H1 (cell line): ENCODE measurements around the gene DUSP11. TPM values are rescaled to one million over a fixed set of nuclear protein-coding genes. Genes with fewer than 3 reads are reported as not detected.

Source experiments
- CTCF ChIA-PET: fragments of 300-600 bp; sonication (Branson Sonifier 250); formaldehyde crosslinking; loops from one replicate; lab custom pipeline; 2021; ENCODE audit not compliant: partially characterized antibody; lab: Charles Lee
- POLR2A ChIA-PET: fragments of 300-600 bp; sonication (Branson Sonifier 250); formaldehyde crosslinking; loops from one replicate; lab custom pipeline; 2021; ENCODE audit warnings: inconsistent platforms; ENCODE audit not compliant: partially characterized antibody; lab: Charles Lee
- DNase-seq, 2 experiments: peaks; one replicate each; pipeline versions ENCODE4 v3.0.0 to v3.0.0-alpha.2; 2010 to 2022; ENCODE audit warnings: low spot score in 2 of 2, low read depth in 1 of 2, mixed read lengths in 1 of 2
- FAIRE-seq: peaks from 2 replicates; lab custom pipeline; 2011; peaks lifted over from hg19 to GRCh38; lab: Jason Lieb, UNC
- H2AFZ ChIP-seq: 2 replicates; pipeline ENCODE4 v1.8.1; 2012; ENCODE audit warnings: low read length, inconsistent platforms
- H2AK5ac ChIP-seq: 2 replicates; pipeline ENCODE4 v1.6.1; 2013; ENCODE audit warnings: low read depth, low read length
- H2BK120ac ChIP-seq: replicated peaks from 2 replicates; pipeline ENCODE3; 2013; ENCODE audit warnings: low read depth, low read length, inconsistent platforms
- H2BK12ac ChIP-seq: 2 replicates; pipeline ENCODE4 v1.6.1; 2013; ENCODE audit warnings: low read depth, low read length
- H2BK15ac ChIP-seq: 2 replicates; pipeline ENCODE4 v1.6.1; 2013; ENCODE audit warnings: low read length
- H2BK20ac ChIP-seq: 2 replicates; pipeline ENCODE4 v1.6.1; 2013; ENCODE audit warnings: low read length
- H2BK5ac ChIP-seq: 2 replicates; pipeline ENCODE4 v1.6.1; 2013; ENCODE audit warnings: low read depth, low read length
- H3K14ac ChIP-seq: 2 replicates; pipeline ENCODE4 v1.6.1; 2013; ENCODE audit warnings: inconsistent platforms; ENCODE audit not compliant: insufficient read length
- H3K18ac ChIP-seq: 2 replicates; pipeline ENCODE4 v1.6.1; 2013; ENCODE audit warnings: low read length; ENCODE audit errors: extremely low read depth
- H3K23ac ChIP-seq: 2 replicates; pipeline ENCODE4 v1.6.1; 2013; ENCODE audit warnings: inconsistent platforms; ENCODE audit not compliant: insufficient read length
- H3K23me2 ChIP-seq: 2 replicates; pipeline ENCODE4 v1.6.1; 2013; ENCODE audit warnings: low read depth, low read length
- H3K27ac ChIP-seq: 2 replicates; pipeline ENCODE4 v1.6.1; 2011; ENCODE audit warnings: low read depth, low read length, inconsistent platforms
- H3K27me3 ChIP-seq, 4 experiments: replicated peaks in 1 of 4; 1 replicate in 1 of 4; 2 replicates in 3 of 4; pipeline versions ENCODE4 v1.6.1 to v1.8.1; 2011 to 2013; ENCODE audit warnings: low read length in 3 of 4, mild to moderate bottlenecking in 3 of 4, inconsistent platforms in 2 of 4, mixed read lengths in 2 of 4, moderate library complexity in 1 of 4; ENCODE audit not compliant: control insufficient read depth in 3 of 4, insufficient read depth in 3 of 4; ENCODE audit errors: extremely low read depth in 1 of 4
- H3K36me3 ChIP-seq, 4 experiments: 2 replicates each; pipeline versions ENCODE4 v1.6.1 to v1.8.1; 2011 to 2013; ENCODE audit warnings: mild to moderate bottlenecking in 4 of 4, low read length in 3 of 4, moderate library complexity in 2 of 4, control low read depth in 1 of 4, inconsistent platforms in 1 of 4; ENCODE audit not compliant: insufficient read depth in 4 of 4, control insufficient read depth in 2 of 4
- H3K4ac ChIP-seq: replicated peaks from 2 replicates; pipeline ENCODE3; 2013; ENCODE audit warnings: low read length, low read depth, mixed read lengths, inconsistent platforms; ENCODE audit not compliant: insufficient read length
- H3K4me1 ChIP-seq, 4 experiments: replicated peaks in 1 of 4; 1 replicate in 1 of 4; 2 replicates in 3 of 4; pipeline versions ENCODE4 v1.6.1 to v1.8.1; 2011 to 2013; ENCODE audit warnings: low read length in 3 of 4, inconsistent platforms in 2 of 4, mixed read lengths in 1 of 4; ENCODE audit not compliant: insufficient read depth in 4 of 4, control insufficient read depth in 3 of 4
- H3K4me2 ChIP-seq, 2 experiments: 2 replicates each; pipeline versions ENCODE4 v1.6.1 to v1.8.1; 2011 to 2013; ENCODE audit warnings: low read depth in 2 of 2, low read length in 2 of 2, control low read depth in 1 of 2, inconsistent platforms in 1 of 2, mild to moderate bottlenecking in 1 of 2; ENCODE audit not compliant: insufficient read depth in 1 of 2
- H3K4me3 ChIP-seq, 4 experiments: fragments of 200-600, 300-600 bp in 1 of 4; sonication (generic), shearing (Covaris generic), sonication (Bioruptor Twin) in 1 of 4; 2 replicates each; pipeline versions ENCODE4 v1.5.1 to v1.8.1; 2011 to 2016; ENCODE audit warnings: low read length in 4 of 4, low read depth in 3 of 4, control low read depth in 2 of 4, inconsistent platforms in 2 of 4, mild to moderate bottlenecking in 2 of 4, mixed read lengths in 1 of 4, moderate library complexity in 1 of 4; ENCODE audit not compliant: insufficient read depth in 2 of 4; ENCODE audit errors: extremely low read depth in 1 of 4
- H3K56ac ChIP-seq: replicated peaks from 2 replicates; pipeline ENCODE3; 2013; ENCODE audit warnings: low read depth, mild to moderate bottlenecking, mixed read lengths, low read length, inconsistent platforms; ENCODE audit not compliant: insufficient read length
- H3K79me1 ChIP-seq: 2 replicates; pipeline ENCODE4 v1.6.1; 2013; ENCODE audit warnings: low read depth, low read length, control low read depth
- H3K79me2 ChIP-seq, 2 experiments: 2 replicates each; pipeline versions ENCODE4 v1.6.1 to v1.8.1; 2012 to 2013; ENCODE audit warnings: low read length in 2 of 2, mild to moderate bottlenecking in 2 of 2, inconsistent platforms in 1 of 2; ENCODE audit not compliant: insufficient read depth in 2 of 2, control insufficient read depth in 1 of 2
- H3K9ac ChIP-seq, 4 experiments: replicated peaks in 1 of 4; 1 replicate in 1 of 4; 2 replicates in 3 of 4; pipeline versions ENCODE4 v1.6.1 to v1.8.1; 2011 to 2013; ENCODE audit warnings: low read depth in 3 of 4, low read length in 3 of 4, control low read depth in 2 of 4, mild to moderate bottlenecking in 2 of 4, moderate library complexity in 2 of 4, inconsistent platforms in 1 of 4; ENCODE audit errors: extremely low read depth in 1 of 4
- H3K9me3 ChIP-seq, 2 experiments: 2 replicates each; pipeline versions ENCODE4 v1.6.1 to v1.8.1; 2012 to 2013; ENCODE audit warnings: mild to moderate bottlenecking in 2 of 2, moderate library complexity in 2 of 2, control low read depth in 1 of 2, inconsistent platforms in 1 of 2, low read depth in 1 of 2, low read length in 1 of 2, mixed read lengths in 1 of 2; ENCODE audit not compliant: insufficient read depth in 2 of 2
- H4K20me1 ChIP-seq, 2 experiments: replicated peaks in 1 of 2; 2 replicates each; pipeline versions ENCODE3 to v1.8.1; 2011 to 2013; ENCODE audit warnings: inconsistent platforms in 2 of 2, low read length in 2 of 2, mild to moderate bottlenecking in 1 of 2; ENCODE audit not compliant: insufficient read depth in 2 of 2, control insufficient read depth in 1 of 2
- H4K5ac ChIP-seq: 2 replicates; pipeline ENCODE4 v1.6.1; 2013; ENCODE audit warnings: low read length, low read depth, mixed read lengths, inconsistent platforms; ENCODE audit not compliant: insufficient read length
- H4K8ac ChIP-seq: 2 replicates; pipeline ENCODE4 v1.8.0; 2013; ENCODE audit warnings: mild to moderate bottlenecking, moderate library complexity, low read length, inconsistent platforms; ENCODE audit not compliant: insufficient read depth; ENCODE audit errors: extremely low read depth
- H4K91ac ChIP-seq: replicated peaks from 2 replicates; pipeline ENCODE3; 2013; ENCODE audit warnings: low read length, mixed read lengths, inconsistent platforms; ENCODE audit not compliant: insufficient read length
- ZNF274 ChIP-seq: IDR thresholded peaks from 2 replicates; pipeline ENCODE4 v1.7.0; 2012; ENCODE audit warnings: low read length, borderline replicate concordance; ENCODE audit errors: extremely low read depth
- WGBS, 2 experiments: shearing (Covaris generic) in 1 of 2; methylation state at CpG; one replicate each; pipeline versions ENCODE4 v1.1.6 to v1.1.7; 2013 to 2015; ENCODE audit warnings: low lambda C conversion rate in 2 of 2, mixed read lengths in 2 of 2, inconsistent platforms in 1 of 2, low coverage in 1 of 2, missing lambda C conversion rate in 1 of 2; ENCODE audit not compliant: insufficient replicate concordance in 2 of 2, insufficient coverage in 1 of 2, insufficient read length in 1 of 2; ENCODE audit errors: extremely low coverage in 1 of 2, missing lambda C conversion rate in 1 of 2; 5-methylcytosine and 5-hydroxymethylcytosine counted together
- polyA plus RNA-seq, 7 experiments: library from polyadenylated mRNA; depleted of rRNA in 3 of 7; stranded (reverse) in 5 of 7; unstranded in 2 of 7; fragments of >200 nt in 5 of 7; fragments of 200-250 nt in 2 of 7; gene quantifications; 1 replicate in 5 of 7; 2 replicates in 1 of 7; 4 replicates in 1 of 7; pipeline versions ENCODE4 v1.2.1 to v1.2.3, GENCODE V29; 2011 to 2013; ENCODE audit warnings: missing spikeins in 2 of 7, mixed read lengths in 2 of 7
- total RNA-seq: library from RNA; stranded (reverse); fragmentation: NEBNext Ultra II Directional; extraction: Animal tissue kit (Norgen Biotek cat#: 25700); gene quantifications from 2 replicates; pipeline ENCODE4 v1.2.1, GENCODE V29; 2021
- TF ChIP-seq, protein P1 (sequence below): IDR thresholded peaks from 2 replicates; pipeline ENCODE4 v1.6.1; 2012; ENCODE audit warnings: inconsistent platforms

DUSP11 gene
- total and polyA plus RNA-seq, 2 of the 8 experiments (the other 6 are each of a cell fraction or from before 2014, with no cell fraction given), result 12.2 to 19.1 TPM

DNA sequence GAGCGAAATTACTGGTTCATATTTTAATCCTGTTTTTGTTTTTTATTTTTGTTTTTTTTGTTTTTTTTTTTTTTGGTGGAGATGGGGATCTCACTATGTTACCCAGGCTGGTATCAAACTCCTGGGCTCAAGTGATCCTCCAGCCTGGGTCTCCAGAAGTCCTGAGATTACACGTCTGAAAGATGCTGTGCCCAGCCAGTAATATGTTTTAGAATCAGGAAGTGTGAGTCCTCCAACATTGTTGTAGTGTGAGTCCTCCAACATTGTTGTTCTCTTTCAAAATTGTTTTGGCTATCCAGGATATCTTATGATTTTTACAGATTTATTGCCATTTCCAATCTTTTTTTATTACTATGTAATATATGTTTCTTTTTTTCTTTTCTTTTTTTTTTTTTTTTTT is 65.8 kb downstream of the DUSP11 start:
- WGBS, 2 experiments, result 86% methylated on average over 2 of the region's 2 CpGs; no CpG with 5 or more reads in 1 of the 2 experiments
- H3K4me3 ChIP-seq, result no peak overlapping the region
- no peaks in the 10 kb centered on the region for H3K79me1 ChIP-seq
- FAIRE-seq, result no peak
- no peak overlapping the region for H3K14ac ChIP-seq
- DNase-seq, result no peak
- no peak overlapping the region for H3K27ac ChIP-seq
- H3K36me3 ChIP-seq, result no peaks in the 10 kb centered on the region
- H2BK120ac ChIP-seq, result no peak overlapping the region
- H4K8ac ChIP-seq, result no peak overlapping the region
- H2BK20ac ChIP-seq, result no peak overlapping the region
- no peaks in the 10 kb centered on the region for H3K4me1 ChIP-seq
- TF ChIP-seq, protein P1, sequence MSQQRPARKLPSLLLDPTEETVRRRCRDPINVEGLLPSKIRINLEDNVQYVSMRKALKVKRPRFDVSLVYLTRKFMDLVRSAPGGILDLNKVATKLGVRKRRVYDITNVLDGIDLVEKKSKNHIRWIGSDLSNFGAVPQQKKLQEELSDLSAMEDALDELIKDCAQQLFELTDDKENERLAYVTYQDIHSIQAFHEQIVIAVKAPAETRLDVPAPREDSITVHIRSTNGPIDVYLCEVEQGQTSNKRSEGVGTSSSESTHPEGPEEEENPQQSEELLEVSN, result no peak
- TF ChIP-seq ZNF274, result peak; percentile 48; the same call in 1 of the 2 replicates
- no peak overlapping the region for H4K91ac ChIP-seq
- POLR2A ChIA-PET, result no interaction called here
- no peak overlapping the region for H2BK5ac ChIP-seq
- no peak overlapping the region for H3K56ac ChIP-seq
- no peak overlapping the region for H3K4me2 ChIP-seq
- no peak overlapping the region for H3K23ac ChIP-seq
- H3K23me2 ChIP-seq, result no peaks in the 10 kb centered on the region
- no peak overlapping the region for H2AFZ ChIP-seq
- no peak overlapping the region for H2BK15ac ChIP-seq
- H4K20me1 ChIP-seq, result no peaks in the 10 kb centered on the region
- H3K27me3 ChIP-seq, result no peaks in the 10 kb centered on the region; a peak in 1 of 7 replicates
- H3K79me2 ChIP-seq, result no peaks in the 10 kb centered on the region
- no peak overlapping the region for H4K5ac ChIP-seq
- peaks cover 7% of the 10 kb centered on the region in 2 experiments; a peak in 3 of 4 replicates for H3K9me3 ChIP-seq
- no peak overlapping the region for H3K9ac ChIP-seq
- no peak overlapping the region for H3K4ac ChIP-seq
- no peak overlapping the region for H2BK12ac ChIP-seq
- no peak overlapping the region for H3K18ac ChIP-seq
- CTCF ChIA-PET, result no interaction called here
- no peak overlapping the region for H2AK5ac ChIP-seq

Other genes with a start within 250 kb of the DUSP11 start
- gene NAT8, start 137.7 kb downstream of the DUSP11 start, total RNA-seq, result not detected in 2 replicates
- not detected in 2 replicates for gene NAT8, start 137.7 kb downstream of the DUSP11 start, polyA plus RNA-seq (2011; rRNA removed)
- gene TPRKB, start 42.8 kb downstream of the DUSP11 start, total RNA-seq, result 35.4 and 41.6 TPM in 2 replicates
- gene TPRKB, start 42.8 kb downstream of the DUSP11 start, polyA plus RNA-seq (2011; rRNA removed), result 14.4 and 40.3 TPM in 2 replicates
- 0.21 and 0.39 TPM in 2 replicates for gene C2orf78, start 4.1 kb upstream of the DUSP11 start, total RNA-seq
- gene C2orf78, start 4.1 kb upstream of the DUSP11 start, polyA plus RNA-seq (2011; rRNA removed), result 0.88 and 0.89 TPM in 2 replicates
- 49.7 and 50.5 TPM in 2 replicates for gene STAMBP, start 48.9 kb upstream of the DUSP11 start, total RNA-seq
- gene STAMBP, start 48.9 kb upstream of the DUSP11 start, polyA plus RNA-seq (2011; rRNA removed), result 32.6 and 35.8 TPM in 2 replicates
- gene ACTG2, start 112.9 kb upstream of the DUSP11 start, total RNA-seq, result 11.0 and 13.7 TPM in 2 replicates
- gene ACTG2, start 112.9 kb upstream of the DUSP11 start, polyA plus RNA-seq (2011; rRNA removed), result 4.8 and 6.2 TPM in 2 replicates
- gene DGUOK, start 146.8 kb upstream of the DUSP11 start, total RNA-seq, result 103 and 110 TPM in 2 replicates
- gene DGUOK, start 146.8 kb upstream of the DUSP11 start, polyA plus RNA-seq (2011; rRNA removed), result 129 and 168 TPM in 2 replicates
- 20.2 and 21.1 TPM in 2 replicates for gene TET3, start 204.8 kb upstream of the DUSP11 start, total RNA-seq
- gene TET3, start 204.8 kb upstream of the DUSP11 start, polyA plus RNA-seq (2011; rRNA removed), result 4.5 and 5.5 TPM in 2 replicates